IPS-NIHi11 (cell line): ENCODE results near the gene MRPL11.
"Not testable (repeated sequence)": the region's sequence is repeated elsewhere in the genome, so short reads cannot be mapped to it uniquely, and the experiment has no call there.

ENCODE experiments used
- DNase-seq: peaks from one replicate; pipeline ENCODE4 v3.0.0; 2012; ENCODE audit warnings: mixed read lengths, low spot score

MRPL11 gene

DNA sequence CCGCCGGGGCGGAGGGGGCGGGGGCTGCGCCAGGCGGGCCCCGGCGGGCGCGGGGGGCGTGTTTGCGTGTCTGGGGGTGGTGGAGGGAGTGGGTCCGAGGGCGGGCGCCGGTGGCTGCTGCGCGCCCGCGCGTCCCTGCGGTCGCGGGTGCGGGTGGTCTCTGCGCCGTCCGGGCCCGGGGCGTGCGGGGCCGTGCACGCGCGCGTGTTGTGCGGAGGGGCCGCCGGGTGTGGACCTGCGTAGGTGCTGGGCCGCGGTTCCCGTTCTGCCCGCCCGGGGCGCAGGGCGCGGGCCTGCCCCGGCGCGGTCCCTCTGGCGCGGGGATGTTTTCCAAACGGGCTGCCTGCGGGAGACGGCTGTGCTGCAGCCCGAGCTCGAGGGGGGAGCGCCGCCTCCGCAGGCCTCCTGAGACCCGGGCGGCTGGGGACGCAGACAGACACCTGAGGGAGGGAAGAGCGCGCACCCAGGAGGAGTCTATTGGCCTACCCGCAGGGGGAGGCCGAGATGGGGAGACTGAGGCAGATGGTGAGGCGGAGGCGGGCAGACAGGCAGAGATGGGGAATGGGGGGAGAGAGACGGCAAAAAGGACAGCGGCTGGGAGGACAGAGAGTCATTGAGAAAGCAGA, 28.5 kb upstream of the MRPL11 start:
- peak; percentile 77 for DNase-seq

GRCh38 chr11:66466225-66467033, 27.8 kb upstream of the MRPL11 start, which contains the start of gene PELI3:
Gene PELI3, plus strand, starts transcription at chr11:66466905. Its CDS starts 1,224 bp downstream, at chr11:66468129.
- peak; percentile 96 for DNase-seq

- no peak for DNase-seq
Measured at GRCh38 chr11:66465373-66466224, 27.0 kb upstream of the MRPL11 start.

DNA sequence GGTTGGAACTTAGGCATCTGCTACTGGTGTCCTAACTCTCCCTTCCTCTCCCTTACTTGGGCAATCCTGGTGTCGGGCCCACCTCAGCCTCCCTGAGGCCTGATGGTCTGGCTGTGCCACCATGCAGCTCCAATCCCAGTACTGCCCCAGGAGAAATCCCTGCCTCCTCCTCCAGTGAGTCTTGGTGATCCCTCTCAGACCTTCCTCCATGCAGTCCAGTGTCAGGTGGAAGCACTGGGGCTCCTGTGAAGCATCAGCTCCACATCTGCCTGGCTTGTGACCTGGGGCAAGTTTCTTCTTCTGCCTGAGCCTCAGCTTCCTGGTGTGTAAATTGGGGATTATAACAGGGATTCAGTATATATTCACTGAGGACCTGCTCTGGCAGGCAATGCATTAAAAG, 26.3 kb upstream of the MRPL11 start:
- no peak for DNase-seq

- DNase-seq, result not testable (repeated sequence)
Measured at GRCh38 chr11:66464116-66464515, 25.5 kb upstream of the MRPL11 start.

DNA sequence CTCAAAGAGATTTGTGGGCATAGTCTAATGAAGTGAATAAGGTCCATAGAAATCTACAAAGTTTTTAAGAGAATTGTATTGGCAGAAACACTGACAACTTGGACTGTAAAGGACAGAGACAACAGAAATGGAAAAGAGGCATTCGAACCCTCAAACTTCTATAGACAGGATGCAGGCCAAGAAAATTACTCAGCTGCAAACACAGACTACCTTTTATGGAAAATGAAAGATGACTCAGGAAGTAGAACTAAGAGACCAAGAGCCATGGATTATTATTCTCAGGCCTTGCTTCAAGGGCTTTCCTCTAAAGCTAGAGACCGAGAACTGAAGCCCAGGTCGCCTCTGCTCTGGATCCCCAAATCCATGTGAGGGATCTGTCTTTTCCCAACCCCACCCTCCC, 24.3 kb upstream of the MRPL11 start:
- no peak for DNase-seq

DNA sequence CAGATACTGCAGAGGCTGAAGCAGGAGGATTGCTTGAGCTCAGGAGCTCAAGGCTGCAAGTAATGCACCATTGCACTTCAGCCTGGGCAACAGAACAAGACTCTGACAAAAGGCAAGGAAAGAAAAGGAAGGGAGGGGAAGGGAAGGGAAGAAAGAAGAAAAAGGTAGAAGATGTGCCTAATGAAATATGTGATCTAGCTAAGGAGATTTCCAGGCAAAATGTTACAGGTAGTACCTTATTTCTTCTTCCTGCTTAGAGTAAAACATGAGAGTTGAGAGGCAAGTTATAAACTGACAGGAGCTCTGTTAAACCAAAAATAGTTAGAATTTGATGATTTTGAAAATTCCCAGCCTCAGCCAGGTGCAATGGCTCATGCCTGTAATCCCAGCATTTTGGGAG, 23.4 kb upstream of the MRPL11 start:
- DNase-seq, result no peak

DNA sequence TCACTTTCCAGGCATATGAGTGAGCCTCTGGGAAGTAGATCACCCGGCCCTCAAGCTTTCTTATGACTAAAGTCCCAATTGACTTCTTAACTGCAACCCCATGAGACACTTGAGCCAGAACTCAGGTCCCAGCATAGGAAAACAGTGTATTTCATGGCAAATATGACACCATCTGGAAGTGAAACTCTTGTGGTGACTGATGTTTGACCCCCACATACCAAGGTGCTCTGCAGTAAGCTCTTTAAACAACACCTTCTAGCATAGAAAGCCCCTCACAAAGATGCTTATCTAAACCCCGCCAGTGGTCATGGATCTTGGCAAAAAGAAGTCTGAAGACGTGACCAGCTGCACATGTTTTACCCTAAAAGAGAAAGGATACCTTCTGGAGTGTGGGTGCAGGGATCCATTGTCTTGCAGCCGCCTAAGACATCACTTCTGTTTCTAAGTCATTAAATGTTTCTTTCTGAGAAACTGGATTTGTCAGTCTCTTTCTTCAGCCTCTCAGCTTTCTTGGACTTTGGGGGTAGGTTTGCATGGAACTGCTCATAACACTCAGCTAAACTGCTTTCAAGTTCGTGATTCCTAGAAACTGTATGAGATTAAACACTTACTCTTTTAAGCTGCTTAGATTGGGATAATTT, 20.6 kb upstream of the MRPL11 start:
- DNase-seq, result no peak

DNA sequence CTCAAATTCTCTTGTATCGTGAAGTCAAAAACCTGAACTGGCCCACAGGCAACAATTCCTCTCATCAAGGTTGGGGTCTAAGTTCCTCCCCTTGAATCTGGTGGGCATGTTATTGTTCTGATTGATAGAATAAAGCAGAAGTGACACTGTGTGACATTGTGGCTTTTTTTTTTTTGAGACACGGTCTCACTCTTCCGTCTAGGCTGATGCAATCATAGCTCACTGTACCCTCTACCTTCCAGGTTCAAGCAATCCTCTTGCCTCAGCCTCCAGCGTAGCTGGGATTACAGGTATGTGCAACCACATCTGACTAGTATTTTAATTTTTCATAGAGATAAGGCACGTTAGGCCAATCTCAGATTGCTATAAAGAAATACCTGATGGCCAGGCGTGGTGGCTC, 19.2 kb upstream of the MRPL11 start:
- no peak for DNase-seq

DNA sequence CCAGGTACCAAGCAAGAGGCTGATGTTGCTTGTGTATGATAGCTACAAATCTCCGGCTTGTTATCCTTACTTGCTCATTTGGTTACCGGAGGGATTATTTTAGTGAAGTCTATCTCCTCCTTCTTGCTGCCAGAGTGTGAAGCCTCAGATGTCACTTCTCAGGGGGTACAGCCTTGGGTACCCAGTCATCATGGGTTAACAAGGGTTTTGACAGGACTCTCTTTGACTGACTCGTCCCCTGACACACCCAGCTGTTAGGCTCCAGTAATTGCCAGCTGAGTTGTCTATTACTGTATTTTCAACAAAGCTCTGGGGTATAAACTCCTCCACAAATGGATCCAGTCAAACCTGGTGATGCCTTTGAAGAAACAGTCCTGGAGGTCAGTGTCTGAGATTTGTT, 16.2 kb upstream of the MRPL11 start:
- no peak for DNase-seq

GRCh38 chr11:66454247-66454646, 15.6 kb upstream of the MRPL11 start:
- DNase-seq, result no peak

GRCh38 chr11:66451663-66452062, 13.0 kb upstream of the MRPL11 start:
- no peak for DNase-seq

- DNase-seq, result no peak
Measured at GRCh38 chr11:66450560-66450959, 11.9 kb upstream of the MRPL11 start.

DNA sequence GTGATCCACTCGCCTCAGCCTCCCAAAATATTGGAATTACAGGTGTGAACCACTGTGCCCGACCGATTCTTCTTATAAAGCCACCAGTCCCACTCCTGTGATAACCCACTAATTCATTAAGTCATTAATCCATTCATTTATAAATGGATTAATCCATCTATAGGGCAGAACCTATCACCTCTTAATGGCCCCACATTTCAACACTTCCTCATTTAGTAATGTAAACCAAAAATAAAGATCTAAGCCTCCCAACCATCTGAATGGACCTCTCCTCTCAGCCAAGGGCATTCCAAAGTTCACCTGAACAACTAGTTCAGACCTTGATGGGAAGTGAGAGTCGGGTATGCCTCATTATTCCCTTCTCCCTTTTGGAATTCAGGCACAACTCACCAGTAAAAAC, 9.9 kb upstream of the MRPL11 start:
- no peak for DNase-seq

- no peak for DNase-seq
Measured at GRCh38 chr11:66447012-66447411, 8.4 kb upstream of the MRPL11 start.

GRCh38 chr11:66443602-66444001, 5.0 kb upstream of the MRPL11 start:
- DNase-seq, result no peak

DNA sequence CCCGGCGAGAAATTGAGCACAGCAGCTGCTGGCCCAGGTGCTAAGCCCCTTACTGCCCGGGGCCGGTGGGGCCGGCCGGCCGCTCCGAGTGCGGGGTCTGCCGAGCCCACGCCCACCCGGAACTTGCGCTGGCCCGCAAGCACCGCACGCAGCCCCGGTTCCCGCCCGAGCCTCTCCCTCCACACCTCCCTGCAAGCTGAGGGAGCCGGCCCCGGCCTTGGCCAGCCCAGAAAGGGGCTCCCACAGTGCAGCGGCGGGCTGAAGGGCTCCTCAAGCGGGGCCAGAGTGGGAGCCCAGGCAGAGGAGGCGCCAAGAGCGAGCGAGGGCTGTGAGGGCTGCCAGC, 2.3 kb upstream of the MRPL11 start:
- not testable (repeated sequence) for DNase-seq

GRCh38 chr11:66440101-66440939, 1.7 kb upstream of the MRPL11 start:
- DNase-seq, result not testable (repeated sequence)

DNA sequence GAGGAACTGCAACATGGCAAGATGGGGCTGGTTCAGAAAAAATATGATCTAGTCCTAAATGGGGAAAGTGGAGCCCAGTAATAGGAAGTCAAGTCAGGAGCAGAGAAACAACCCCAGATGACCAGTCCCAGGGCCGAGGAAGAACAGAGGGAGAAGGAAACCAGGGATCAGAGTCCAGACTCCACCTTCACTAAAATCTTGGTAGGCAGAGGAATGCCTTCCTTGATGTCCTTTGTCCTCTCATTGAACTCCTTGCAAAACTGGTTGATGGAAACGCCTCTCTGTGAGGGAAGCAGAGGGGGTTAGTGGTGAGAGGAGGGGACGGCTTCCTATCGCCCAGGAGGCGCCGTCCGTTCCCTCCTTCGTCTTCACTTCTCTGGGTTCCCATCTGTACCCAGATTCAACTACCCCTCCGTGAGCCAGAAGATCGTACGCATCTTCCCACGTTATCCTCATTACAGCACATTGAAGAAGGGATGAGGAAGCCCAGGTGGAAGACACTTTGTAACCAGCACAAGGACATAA, 607 bp downstream of the MRPL11 start:
- DNase-seq, result no peak

DNA sequence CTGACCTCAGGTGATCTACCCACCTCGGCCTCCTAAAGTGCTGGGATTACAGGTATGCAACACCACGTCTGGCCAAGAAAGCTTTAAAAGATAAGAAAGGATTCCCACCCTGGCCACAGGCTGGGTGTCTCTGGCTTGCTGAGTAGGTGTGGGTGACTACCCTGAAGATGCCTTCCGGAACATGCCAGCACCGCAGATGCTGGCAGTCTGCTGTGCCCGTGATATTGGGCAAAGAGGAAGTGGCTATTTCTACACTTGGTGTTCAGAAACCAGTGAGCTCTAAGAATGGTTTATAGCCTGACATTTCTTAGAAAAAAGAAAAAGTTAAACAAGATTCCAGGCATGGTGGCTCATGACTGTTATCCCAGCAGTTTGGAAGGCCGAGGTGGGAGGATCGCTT, 6.1 kb downstream of the MRPL11 start:
- no peak for DNase-seq

GRCh38 chr11:66431871-66432329, 6.7 kb downstream of the MRPL11 start:
- not testable (repeated sequence) for DNase-seq
